Adrenal gland (tissue), 5 donors: ENCODE measurements around the gene ZNF516.

Source experiments
- CTCF ChIP-seq, 6 experiments: fragments of 450-650 bp in 4 of 6; fragments of 200-600 bp in 2 of 6; sonication (generic) in 1 of 6; IDR thresholded peaks; 1 replicate in 5 of 6; 2 replicates in 1 of 6; pipeline versions ENCODE4 v1.5.1 to v1.8.0; 2016 to 2021; ENCODE audit warnings: antibody characterized with exemption in 6 of 6, mild to moderate bottlenecking in 2 of 6, moderate library complexity in 1 of 6
- POLR2A ChIP-seq, 2 donors: fragments of 450-650 bp; IDR thresholded peaks; one replicate each; pipeline ENCODE4 v1.6.1; 2017; ENCODE audit warnings: antibody characterized with exemption in 2 of 2, mild to moderate bottlenecking in 2 of 2, moderate library complexity in 1 of 2
- donor health status: DM: no; HTN: no; CAD: no.

DNA sequence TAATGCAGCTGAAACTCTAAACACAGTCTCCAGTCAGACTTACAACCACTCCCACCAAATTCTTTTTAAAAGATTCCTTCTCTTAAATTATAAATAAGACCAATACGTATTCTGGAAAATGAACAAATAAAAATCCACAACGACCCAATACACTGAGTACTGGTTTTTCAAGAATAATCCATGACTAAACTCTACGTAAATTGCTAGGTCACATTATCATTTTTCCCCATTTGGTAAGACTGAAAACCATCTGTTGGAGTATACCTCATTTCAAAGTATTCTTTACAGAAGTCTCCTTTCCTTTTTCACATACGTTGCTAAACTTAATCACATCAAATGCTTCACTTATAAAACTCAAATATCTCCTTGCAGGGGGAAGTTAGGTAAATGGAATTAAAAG lies 6.0 kb downstream of the ZNF516 start:
- TF ChIP-seq CTCF (IDR thresholded peaks at IDR 0.05) (no peak), POLR2A (IDR thresholded peaks at IDR 0.05) (no peak)
